ENCODE data around the gene PRSS12.
"Not testable (repeated sequence)": the region's sequence is repeated elsewhere in the genome, so short reads cannot be mapped to it uniquely, and the experiment has no call there.

Gene PRSS12

DNA sequence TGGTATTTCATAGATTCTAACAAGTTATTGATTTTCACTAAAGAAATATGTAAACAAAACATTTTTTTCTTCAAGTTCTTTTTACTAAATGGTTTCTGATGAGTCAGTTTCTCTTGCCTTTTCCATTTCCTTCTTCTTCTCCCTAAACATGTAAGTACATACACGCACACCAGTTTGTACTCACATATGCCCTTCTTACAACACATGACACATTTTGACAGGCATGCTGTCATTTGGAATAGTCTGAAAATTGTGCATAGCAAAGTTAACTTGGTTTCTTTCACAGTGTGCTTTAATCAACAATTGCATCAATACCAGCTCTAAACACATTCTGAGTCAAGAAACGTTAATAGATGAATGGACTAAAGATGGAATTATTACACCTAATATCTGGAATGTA lies 35.1 kb downstream of the PRSS12 start:
- DNase-seq = no peak

DNA sequence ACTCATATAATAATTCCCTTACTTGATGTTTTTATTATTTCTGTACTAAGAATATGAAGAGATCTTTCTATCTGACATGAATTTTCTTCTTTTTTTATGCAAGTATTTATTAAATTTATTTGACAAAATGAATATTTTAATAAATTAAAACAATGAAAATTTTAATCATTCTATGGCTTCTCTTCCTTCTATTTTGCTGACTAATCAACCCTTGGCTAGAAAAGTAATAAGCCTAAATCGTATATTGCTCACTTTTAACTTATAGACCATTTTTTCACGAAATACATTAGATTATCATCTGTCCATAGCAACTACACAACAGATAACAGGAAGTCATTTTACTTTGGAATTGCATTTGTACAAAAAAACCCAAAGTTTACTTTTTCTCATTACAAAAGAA lies 38.6 kb downstream of the PRSS12 start:
- no peak for DNase-seq

DNA sequence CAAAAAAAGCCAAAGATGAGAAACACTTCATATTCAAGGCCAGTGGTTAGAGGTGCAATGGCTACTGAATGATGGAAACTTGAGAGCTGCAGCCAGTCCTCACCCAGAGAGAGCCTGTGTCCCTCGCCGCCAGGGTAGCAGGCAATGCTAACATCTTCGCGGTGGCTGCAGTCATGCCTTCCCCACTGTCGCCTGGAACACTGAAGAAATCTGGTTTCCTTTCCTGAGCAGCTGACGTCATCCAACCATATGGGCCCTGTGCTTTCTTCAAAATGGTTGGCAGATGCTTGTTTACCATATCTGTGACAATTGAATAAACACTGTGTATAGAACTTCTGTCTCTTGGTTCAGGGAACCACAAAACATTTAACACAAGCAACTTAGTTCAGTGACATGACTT lies 39.7 kb downstream of the PRSS12 start:
- DNase-seq = no peak

DNA sequence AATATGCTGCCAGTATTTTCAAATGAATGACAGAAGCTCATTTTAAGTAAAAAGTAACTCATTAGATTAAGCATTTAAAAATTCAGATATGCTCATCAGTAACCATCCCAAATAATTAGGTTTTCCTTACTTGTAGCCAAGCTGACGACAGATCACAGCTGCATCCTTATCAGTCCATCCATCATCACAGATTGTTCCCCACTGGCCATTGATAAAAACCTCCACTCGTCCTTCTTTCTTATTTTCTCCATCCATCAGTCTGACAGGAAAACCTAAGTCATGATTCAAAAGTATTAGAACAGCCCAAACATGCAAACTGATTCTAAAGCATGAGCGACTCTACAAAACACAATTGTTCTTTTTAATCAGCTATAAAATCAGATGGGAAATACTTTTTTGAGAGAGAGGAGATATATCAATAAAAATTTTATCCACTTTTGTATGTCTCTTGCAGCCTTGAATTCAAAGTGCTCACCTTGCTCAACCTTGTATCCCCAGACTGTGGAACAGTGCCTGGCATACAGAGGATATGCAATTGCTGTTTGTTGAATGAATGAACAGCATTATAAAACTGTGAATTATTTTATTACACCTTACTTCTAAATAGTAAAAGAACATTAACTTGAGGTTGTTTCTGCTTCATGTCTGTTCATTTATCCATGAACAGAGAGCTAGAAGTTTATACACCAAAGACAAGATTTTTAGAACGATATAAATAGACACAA lies 44.3 kb downstream of the PRSS12 start:
- DNase-seq = no peak

DNA sequence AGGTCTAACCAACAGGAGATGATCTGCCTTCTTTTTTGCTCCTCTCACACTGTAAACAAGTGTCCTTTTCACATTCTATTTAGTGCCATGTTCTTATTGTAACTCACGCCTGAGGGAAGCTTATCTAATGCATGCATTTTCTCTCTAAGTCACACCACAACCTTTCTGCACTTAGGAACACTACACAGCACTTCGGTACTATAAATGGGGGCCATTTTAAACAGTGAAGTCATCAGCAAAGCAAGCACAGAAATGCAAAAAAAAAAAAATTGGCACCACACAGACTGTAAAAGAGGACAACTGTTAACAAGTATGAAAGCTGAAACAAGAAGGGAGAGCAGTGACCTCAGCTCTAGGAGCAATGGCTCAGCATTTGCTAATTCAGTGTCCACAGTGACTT lies 45.2 kb downstream of the PRSS12 start:
- no peak for DNase-seq

DNA sequence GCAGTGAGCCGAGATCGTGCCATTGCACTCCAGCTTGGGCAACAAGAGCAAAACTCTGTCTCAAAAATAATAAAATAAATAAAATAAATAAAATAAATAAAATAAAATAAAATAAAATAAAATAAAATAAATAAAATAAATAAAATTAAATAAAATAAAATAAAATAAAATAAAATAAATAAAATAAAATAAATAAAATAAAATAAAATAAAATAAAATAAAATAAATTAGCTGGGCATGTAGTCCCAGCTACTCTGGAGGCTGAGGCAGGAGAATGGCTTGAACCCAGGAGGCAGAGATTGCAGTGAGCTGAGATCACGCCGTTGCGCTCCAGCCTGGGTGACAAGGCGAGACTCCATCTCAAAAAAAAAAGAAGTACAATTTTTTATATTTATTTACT lies 53.2 kb downstream of the PRSS12 start:
- not testable (repeated sequence) for DNase-seq

DNA sequence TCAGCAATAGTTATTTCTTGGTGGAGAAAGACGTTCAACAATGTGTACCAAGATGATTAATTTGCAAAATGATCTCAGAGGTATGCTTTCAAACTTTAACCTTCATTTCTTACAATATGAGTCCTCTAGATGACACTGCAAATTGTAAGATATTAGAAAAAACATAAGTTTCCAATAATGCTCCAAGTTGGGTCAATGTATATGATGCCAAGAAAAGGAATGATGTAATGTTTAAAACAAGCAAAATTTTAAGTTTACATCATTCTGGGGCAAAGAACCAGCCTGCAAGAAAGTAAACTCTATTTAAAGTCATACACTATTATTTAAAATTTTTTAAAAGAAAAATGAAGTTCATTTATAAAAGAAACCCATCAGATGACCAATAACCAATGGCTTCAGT lies 56.1 kb downstream of the PRSS12 start:
- DNase-seq = no peak

DNA sequence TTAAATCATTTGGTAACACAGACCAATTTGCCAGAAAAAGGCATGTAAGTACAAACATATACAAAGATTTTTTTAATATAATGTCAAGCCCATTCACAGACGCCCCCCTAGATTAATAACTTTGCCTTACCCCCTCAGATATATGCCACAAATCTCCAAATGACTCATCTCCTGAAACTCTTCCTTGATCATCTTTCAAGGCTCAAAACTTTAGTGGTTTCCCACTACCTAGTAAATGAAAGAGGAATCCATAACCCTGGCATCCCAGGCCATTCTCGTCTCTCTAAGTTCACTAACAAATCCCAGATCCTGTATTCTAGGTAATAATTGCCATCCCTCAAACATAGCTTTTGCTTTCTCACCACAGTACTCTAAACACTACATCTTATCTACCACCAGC lies 61.9 kb downstream of the PRSS12 start:
- no peak for DNase-seq

DNA sequence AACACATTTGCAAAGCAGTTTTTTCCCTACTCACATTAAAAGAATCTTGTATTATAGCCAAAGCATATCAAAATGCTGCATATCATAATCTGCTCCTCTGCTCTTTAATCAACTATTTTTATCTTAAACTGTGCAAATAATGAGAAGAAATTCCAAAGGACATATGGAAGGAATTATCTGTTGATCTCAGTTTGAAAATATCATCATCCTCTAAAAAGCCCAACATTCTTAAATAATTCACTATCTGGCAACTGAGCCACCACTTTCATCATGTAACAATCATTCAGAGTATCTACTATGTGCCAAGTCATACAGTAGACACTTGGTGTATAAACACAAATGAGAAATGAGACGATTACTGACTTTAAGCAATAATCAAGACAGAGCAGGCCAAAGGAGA lies 63.0 kb downstream of the PRSS12 start:
- DNase-seq = no peak

DNA sequence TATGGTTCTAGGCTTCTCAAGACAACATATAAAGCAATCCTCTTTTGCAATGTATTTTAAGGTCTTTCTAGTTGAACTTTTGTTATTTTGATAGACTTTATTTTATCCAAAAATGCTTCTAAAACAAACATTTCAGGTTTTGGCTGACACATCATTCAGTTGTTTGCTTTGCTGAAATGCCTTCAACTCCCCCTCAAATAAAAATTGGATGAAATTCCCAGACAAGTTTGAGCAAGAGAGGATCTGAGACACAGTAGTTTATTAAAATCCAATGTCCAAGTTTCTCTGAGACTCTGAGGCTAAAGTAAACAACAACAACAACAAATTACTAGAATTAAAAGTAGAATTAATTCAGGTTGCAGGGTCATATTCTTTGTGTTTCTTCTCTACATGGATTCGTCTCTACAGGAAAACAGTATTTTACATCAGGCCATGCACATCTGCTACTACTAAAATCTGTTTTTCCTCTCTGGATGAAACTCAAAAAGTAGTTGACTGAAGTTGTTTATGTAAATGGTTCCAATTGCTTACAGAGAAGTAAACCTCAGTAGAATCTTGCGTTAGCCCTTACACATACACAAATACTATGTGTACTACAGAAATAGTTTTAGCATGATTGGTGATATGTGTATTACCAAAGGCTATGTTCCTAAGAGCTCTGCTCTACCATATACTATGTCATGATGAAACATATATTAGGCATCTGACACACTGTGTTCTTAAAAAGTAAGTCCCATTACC lies 64.9 kb downstream of the PRSS12 start:
- DNase-seq = no peak

DNA sequence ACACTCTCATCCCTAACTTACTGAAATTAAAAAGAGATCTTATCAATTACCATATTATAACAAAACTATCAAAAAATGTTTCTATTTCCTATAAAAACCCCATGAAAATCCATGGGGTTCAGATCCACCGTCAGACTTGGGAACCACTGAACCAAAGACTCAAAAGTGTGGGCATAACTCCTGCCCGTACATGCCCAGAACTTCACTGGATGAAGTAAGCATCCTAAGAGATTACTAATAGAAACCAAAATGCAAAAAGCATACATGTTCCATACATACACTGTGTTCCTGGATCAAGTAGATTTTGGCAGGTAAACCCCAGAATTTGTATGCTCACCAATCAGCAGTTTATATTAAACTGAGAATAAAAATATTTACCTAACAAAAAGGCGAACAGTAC lies 66.1 kb downstream of the PRSS12 start:
- DNase-seq = no peak

DNA sequence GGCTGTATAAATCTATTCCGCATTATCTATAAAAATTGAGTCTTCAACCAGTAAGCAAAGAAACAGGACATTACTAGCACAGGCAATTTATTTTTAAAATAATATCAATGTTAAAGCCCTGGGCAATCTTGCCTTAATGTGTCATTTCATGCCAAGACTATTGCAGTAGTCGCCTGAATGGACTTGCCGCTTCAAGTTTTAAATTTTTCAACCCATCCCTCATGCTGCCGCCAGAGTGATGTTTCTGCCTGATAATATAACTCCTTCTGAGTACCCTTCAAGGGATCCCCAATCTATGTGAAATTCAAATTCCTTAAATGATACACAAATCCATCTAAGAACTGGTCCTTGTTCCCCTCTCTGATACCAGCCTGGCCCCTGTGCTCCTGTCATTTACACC lies 66.9 kb downstream of the PRSS12 start:
- no peak for DNase-seq

DNA sequence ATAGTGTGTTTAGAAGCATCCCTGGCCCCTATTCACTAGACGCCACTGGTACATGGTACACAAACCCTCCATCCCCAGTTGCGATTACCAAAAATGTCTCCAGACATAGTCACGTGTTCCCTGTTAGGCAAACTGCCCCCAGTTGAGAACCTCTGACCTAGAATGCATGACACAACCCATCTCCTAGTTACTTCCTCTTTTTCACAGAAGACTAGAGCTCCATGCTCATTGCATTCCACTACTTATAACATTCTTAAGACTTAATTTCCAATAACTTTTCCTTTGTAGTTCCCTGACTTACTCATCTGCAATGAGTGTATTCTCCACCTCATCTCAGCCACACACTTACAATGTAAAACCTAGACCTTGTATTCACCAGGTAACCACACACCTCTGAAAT lies 68.6 kb downstream of the PRSS12 start:
- no peak for DNase-seq

DNA sequence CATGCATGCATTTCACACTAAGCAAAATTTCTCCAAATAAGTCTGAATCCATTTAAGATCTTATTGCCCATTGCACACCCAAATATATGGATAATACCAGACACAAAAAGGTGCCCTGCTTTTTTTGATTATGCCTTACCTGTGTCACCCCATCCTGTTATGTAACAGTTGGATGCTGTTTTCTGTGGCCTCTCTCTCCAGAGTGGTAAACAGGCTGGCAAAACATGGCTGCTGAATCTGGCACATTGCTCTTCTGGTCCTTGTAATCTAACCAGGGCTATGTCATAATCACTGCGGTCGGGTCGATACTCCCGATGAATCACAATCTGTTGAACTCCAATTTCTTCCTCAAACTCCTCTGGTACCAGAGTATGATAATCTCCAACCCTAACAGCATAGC lies 70.1 kb downstream of the PRSS12 start:
- DNase-seq = no peak

DNA sequence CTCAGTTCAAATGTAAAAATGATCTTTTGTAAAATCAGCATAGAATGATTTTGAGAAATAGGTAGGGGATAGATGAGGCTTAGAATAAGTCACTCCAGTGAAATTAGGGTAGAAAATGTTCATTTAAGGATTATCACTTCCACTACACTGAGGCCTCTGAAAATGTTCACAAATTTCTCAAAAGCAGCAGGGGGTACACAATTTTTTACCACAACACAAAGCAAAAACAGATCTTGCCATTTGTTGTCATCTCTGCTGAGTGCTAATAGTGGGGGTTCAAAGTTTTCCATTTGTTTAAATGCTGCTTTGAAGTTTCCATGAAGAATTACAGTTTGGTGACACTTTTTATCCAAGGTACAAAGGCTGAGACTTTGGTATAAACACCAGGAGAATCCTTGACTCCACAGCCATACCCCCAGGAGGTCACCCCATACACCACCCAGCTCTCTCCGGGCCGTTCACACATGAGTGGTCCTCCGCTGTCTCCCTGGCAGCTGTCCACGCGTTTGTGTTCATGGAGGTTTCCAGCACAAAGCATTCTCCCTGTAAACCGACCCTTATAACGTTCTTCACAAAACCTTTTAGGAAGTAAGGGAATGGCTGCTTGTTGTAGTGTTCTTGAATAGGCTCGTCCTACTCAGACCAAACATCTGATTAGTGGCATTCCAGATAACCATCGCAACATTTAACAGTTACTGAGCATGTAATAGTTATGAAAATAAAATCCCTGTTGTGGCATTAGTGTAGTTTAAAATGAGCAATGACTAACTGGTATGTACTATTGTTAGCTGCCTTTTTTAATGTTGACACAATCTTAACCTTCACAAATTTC lies 71.0 kb downstream of the PRSS12 start:
- DNase-seq = no peak

DNA sequence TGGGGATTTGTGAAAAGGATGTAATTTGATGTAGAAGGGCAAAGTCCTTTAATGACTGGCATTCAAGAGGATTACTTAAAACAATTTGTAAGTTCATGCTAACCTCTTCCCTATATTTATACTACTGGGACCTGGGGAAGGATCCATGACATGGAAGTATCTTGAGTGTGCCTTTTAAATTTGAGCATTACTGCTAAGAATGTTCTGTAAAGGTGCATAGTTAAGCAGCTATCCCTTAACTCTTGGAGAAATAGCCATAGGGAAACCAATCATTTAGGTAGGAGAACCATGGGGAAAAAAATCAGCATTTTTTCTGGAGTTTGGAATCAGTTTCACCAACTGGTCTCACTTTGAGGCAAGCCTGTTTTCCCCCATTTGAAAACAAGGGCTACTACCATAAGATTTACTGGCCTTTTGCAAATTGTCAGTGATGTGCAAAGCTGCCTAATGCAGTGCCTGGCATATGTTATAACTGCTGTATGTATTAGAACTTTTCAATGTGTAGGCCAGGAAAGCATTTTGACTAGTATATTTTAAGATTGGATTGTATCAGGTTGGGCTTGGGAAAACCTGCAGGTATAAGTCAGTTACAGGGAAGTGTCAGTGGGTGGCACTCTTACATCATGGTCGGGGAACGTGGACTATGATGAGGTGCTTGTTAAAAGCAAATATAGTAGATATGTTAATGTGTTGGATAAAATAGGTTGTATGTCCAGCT lies 72.1 kb downstream of the PRSS12 start:
- DNase-seq = peak in 2 of 5 experiments; percentile 34 to 66

DNA sequence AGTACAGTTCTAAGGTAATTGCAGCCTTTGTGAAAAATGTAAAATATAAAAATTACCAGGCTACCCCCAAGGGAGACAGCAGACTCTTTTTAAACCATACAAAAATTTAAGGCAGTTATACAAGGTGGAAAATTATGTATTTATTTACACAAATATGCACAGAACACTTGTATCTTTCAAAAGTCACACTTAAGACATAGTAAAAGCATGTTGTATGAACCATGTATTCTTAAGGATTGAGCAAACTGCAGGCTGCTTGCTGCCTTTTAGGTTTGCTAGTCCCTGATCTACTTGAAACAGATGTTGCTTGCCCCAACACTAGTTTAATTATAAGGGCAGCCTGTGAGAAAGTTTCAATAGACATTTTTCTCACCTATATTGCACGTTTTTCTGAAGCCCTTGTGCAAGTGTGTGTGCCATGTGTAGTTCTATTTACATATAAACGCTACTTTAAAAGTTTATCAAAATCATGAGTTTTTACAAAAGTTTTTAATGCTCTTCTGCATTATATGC lies 72.8 kb downstream of the PRSS12 start:
- DNase-seq = no peak

DNA sequence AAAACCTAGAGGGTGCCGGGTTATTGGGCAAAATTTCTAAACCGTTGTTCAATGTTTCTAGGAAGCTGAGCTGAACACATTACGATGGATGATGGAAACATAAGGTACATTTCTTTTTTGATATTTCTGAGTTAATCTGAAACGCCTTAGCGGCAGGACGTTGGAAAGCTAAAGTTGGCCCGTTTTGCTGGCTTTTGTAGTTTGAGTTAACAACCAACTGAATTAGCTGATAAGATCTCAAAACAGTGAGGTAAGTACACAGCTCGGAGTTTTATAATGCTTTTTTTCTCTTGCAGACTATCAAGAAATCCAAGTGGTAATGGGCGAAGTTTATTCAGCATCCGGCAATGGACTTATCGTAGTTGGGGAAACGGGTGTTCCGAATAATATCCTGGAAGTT lies 73.5 kb downstream of the PRSS12 start:
- peak in 2 of 5 experiments; percentile 19 to 43 for DNase-seq

DNA sequence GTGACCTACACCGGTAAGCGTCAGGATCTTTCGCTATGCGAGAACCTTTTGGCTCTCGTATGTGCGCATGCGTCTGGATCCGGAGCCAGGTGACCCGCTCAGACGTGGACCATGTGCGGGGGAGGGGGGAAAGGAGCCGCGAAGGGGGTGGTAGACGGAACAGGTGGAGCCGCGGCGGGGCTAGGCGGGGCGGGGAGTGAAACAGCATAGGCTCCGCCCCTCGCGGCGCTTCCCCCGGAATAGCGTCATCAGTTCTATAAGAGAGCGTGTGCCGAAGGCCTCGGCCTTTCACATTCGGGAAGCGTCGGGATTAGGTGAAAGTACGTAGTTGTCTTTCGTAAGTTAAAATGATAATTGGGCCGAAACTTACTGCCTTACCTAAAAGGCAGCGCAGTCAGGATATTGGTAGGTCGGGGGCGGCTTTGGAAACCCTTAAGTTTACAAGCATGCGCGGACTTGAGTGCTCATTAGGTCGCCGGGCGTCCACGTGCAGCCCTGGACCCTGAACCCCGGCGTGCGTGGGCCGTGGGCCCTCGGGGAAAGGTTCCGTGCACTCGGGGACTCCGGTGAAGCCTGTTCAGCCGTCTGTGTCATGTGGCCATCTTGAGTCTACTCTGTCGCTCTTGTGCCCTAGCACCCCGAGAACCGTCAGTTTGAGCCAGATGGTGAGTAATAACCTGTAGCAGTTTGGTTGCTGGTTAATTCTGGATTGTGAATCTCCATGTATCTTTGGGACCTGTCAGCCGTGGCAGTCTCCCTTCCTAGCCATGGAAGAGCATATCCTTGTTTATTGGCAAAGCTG lies 74.1 kb downstream of the PRSS12 start:
- DNase-seq = peak; percentile 95 to 98 (median 98)

DNA sequence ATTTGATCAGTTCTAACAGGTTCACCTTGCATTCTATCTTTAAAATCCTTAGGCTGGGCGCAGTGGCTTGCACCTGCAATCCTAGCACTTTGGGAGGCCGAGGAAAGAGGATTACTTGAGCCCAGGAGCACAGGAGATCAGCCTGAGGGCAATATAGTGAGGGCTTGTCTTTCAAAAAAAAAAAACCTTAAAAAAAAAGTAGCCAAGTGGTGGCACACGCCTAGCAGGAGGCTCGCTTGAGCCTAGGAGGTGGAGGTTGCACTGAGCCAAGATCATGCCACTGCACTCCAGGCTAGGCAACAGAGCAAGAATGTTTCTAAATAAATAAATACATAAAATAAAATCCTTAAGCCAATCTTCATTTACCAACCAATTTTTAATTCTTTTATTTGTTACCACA lies 75.6 kb downstream of the PRSS12 start:
- DNase-seq = no peak

DNA sequence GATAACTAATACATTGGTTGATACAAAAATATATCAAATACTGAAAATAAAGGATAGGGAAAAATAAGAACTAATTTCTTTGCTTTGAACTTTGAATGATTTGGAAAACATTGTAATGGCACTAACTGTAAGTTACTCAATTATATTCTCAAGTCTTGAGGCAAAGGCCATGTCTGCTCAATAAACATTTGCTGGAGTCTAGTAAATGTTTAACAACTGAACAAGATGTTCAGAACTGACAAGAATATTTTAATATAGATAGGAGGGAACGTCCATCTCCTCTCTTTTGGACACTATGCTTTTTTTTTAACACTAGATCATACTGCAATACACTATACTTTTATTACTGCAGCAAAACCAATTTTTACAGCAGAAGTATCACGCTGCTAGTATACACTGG lies 76.2 kb downstream of the PRSS12 start:
- no peak for DNase-seq

DNA sequence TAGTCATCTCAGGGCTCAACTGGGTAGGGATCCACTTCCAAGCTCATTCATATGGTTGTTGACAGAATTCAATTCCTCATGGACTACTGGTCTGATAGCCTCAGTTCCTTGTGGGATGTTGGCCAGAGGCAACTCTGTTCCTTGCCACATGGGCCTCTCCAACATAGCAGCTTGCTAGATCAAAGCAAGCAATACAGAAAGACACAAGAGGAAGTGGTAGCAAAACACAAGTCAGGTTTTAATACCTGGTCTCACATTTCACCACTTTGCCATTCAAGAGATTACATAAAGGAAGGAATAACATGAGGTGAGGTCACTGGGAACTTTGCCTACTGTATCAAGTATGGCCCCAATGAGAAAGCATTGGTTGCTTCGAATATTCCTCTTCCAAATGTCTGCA lies 79.2 kb downstream of the PRSS12 start:
- no peak for DNase-seq

All from T-helper 2 cell (primary cell).